PC-9 (cell line): ENCODE data around the gene TNK2. TPM values are rescaled to one million over a fixed set of nuclear protein-coding genes. Genes with fewer than 3 reads are reported as not detected.
"Not testable (repeated sequence)": the region's sequence is repeated elsewhere in the genome, so short reads cannot be mapped to it uniquely, and the experiment has no call there.

Experiments used
- BruUV-seq: library from RNA; stranded (reverse); fragments of 400-500 nt; replicated peaks from 2 replicates; lab custom pipeline; 2021; lab: Mats Ljungman, UMichigan
- CTCF ChIA-PET: fragments of 300-600 bp; sonication (Branson Sonifier 250); formaldehyde crosslinking; loops from one replicate; lab custom pipeline; 2022; ENCODE audit warnings: antibody characterized with exemption; lab: Charles Lee
- POLR2A ChIA-PET: fragments of 300-600 bp; sonication (Branson Sonifier 250); formaldehyde crosslinking; loops from one replicate; lab custom pipeline; 2022; ENCODE audit warnings: antibody characterized with exemption; ENCODE audit not compliant: unreplicated experiment; lab: Charles Lee
- DNase-seq, 2 experiments: peaks; one replicate each; pipeline versions ENCODE4 v3.0.0 to v3.0.0-alpha.2; 2015 to 2022; ENCODE audit warnings: mixed read lengths in 1 of 2
- H2AFZ ChIP-seq: fragments of 200-600 bp; sonication (generic); 2 replicates; pipeline ENCODE4 v1.8.1; 2017; ENCODE audit warnings: antibody characterized with exemption
- H3F3A ChIP-seq: fragments of 200-600 bp; sonication (generic); 2 replicates; pipeline ENCODE4 v1.8.1; 2017; ENCODE audit warnings: antibody characterized with exemption, mild to moderate bottlenecking, low read depth; ENCODE audit not compliant: insufficient read depth
- H3K27ac ChIP-seq: fragments of 200-600 bp; sonication (generic); 2 replicates; pipeline ENCODE4 v1.6.1; 2016; ENCODE audit warnings: mixed run types
- H3K27me3 ChIP-seq: fragments of 200-600 bp; sonication (generic); 2 replicates; pipeline ENCODE4 v1.6.1; 2016; ENCODE audit warnings: low read depth, mixed run types; ENCODE audit not compliant: insufficient read depth
- H3K36me3 ChIP-seq: fragments of 200-600 bp; sonication (generic); 2 replicates; pipeline ENCODE4 v1.6.1; 2016; ENCODE audit warnings: low read depth, mixed run types
- H3K4me1 ChIP-seq: fragments of 200-600 bp; sonication (generic); replicated peaks from 2 replicates; pipeline ENCODE4 v1.6.1; 2016; ENCODE audit warnings: mixed run types; ENCODE audit not compliant: insufficient read depth
- H3K4me2 ChIP-seq: fragments of 200-600 bp; sonication (generic); 2 replicates; pipeline ENCODE4 v1.6.1; 2017; ENCODE audit warnings: mixed run types
- H3K4me3 ChIP-seq: fragments of 200-600 bp; sonication (generic); 2 replicates; pipeline ENCODE4 v1.6.1; 2016; ENCODE audit warnings: mixed run types
- H3K79me2 ChIP-seq: fragments of 200-600 bp; sonication (generic); 2 replicates; pipeline ENCODE4 v1.6.1; 2017; ENCODE audit warnings: low read depth, mixed run types
- H3K9me2 ChIP-seq: fragments of 200-600 bp; sonication (generic); 2 replicates; pipeline ENCODE4 v1.8.1; 2017; ENCODE audit warnings: mild to moderate bottlenecking; ENCODE audit not compliant: insufficient read depth
- H3K9me3 ChIP-seq: fragments of 200-600 bp; sonication (generic); 2 replicates; pipeline ENCODE4 v1.8.1; 2016; ENCODE audit warnings: low read depth; ENCODE audit not compliant: insufficient read depth
- H4K20me1 ChIP-seq: fragments of 200-600 bp; sonication (generic); 2 replicates; pipeline ENCODE4 v1.8.1; 2017; ENCODE audit not compliant: insufficient read depth
- EZH2 ChIP-seq: fragments of 200-600 bp; sonication (generic); IDR thresholded peaks from 2 replicates; pipeline ENCODE4 v1.8.0; 2017; ENCODE audit warnings: antibody characterized with exemption, low read depth
- intact Hi-C: fragments of 100-400 bp; cut with micrococcal nuclease; formaldehyde crosslinking; loops from one replicate; pipeline ENCODE4 v1.10.0; 2022; ENCODE audit not compliant: unreplicated experiment
- total RNA-seq: library from RNA; stranded (reverse); gene quantifications from 2 replicates; pipeline ENCODE4 v1.2.3, GENCODE V29; 2021
- TF ChIP-seq, protein P1 (sequence below): fragments of 200-600 bp; sonication (generic); conservative IDR thresholded peaks from 2 replicates; pipeline ENCODE4 v1.6.1; 2017; ENCODE audit warnings: mixed run types, antibody characterized with exemption, mild to moderate bottlenecking, moderate library complexity

The TNK2 gene
- total RNA-seq, 1 experiment from 2014 or later = 118 TPM

DNA sequence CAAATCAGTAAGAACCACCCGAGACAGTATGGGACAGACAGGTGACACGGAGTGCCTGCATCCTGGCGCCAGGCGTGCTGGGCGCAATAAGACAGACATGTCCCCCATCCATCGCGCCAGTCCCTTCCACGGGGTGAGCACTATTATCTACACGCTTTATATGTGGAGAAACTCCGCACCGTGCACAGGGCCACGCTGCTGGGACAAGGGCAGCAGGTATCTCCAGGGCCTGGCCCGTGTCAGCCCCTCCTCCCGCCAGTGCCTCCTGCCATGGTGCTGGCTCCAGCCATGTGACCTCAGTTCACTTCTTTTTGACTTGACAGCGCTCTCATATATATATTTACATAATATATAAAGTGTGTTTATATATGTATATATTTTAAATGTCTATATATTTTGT lies 42.6 kb downstream of the TNK2 start:
- no peaks in the 10 kb centered on the region for H3K27me3 ChIP-seq
- no peaks in the 10 kb centered on the region for H3K9me2 ChIP-seq
- intact Hi-C loops = no loop called here
- no peak overlapping the region for H2AFZ ChIP-seq
- peaks cover 25% of the 10 kb centered on the region; the same call in 1 of the 2 replicates for H3F3A ChIP-seq
- no peaks in the 10 kb centered on the region for H3K9me3 ChIP-seq
- no TSS peak for BruUV-seq
- H4K20me1 ChIP-seq = no peaks in the 10 kb centered on the region
- peaks cover 21% of the 10 kb centered on the region; the same call in 1 of the 2 replicates for H3K36me3 ChIP-seq
- DNase-seq = no peak
- H3K4me1 ChIP-seq = peaks cover 31% of the 10 kb centered on the region
- H3K27ac ChIP-seq = no peak overlapping the region
- H3K79me2 ChIP-seq = peaks cover 9% of the 10 kb centered on the region
- no peak overlapping the region for H3K4me2 ChIP-seq
- H3K4me3 ChIP-seq = no peak overlapping the region
- POLR2A ChIA-PET = no interaction called here
- TF ChIP-seq, protein P1, sequence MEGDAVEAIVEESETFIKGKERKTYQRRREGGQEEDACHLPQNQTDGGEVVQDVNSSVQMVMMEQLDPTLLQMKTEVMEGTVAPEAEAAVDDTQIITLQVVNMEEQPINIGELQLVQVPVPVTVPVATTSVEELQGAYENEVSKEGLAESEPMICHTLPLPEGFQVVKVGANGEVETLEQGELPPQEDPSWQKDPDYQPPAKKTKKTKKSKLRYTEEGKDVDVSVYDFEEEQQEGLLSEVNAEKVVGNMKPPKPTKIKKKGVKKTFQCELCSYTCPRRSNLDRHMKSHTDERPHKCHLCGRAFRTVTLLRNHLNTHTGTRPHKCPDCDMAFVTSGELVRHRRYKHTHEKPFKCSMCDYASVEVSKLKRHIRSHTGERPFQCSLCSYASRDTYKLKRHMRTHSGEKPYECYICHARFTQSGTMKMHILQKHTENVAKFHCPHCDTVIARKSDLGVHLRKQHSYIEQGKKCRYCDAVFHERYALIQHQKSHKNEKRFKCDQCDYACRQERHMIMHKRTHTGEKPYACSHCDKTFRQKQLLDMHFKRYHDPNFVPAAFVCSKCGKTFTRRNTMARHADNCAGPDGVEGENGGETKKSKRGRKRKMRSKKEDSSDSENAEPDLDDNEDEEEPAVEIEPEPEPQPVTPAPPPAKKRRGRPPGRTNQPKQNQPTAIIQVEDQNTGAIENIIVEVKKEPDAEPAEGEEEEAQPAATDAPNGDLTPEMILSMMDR = no peak
- TF ChIP-seq EZH2 = no peak
- CTCF ChIA-PET = no interaction called here

DNA sequence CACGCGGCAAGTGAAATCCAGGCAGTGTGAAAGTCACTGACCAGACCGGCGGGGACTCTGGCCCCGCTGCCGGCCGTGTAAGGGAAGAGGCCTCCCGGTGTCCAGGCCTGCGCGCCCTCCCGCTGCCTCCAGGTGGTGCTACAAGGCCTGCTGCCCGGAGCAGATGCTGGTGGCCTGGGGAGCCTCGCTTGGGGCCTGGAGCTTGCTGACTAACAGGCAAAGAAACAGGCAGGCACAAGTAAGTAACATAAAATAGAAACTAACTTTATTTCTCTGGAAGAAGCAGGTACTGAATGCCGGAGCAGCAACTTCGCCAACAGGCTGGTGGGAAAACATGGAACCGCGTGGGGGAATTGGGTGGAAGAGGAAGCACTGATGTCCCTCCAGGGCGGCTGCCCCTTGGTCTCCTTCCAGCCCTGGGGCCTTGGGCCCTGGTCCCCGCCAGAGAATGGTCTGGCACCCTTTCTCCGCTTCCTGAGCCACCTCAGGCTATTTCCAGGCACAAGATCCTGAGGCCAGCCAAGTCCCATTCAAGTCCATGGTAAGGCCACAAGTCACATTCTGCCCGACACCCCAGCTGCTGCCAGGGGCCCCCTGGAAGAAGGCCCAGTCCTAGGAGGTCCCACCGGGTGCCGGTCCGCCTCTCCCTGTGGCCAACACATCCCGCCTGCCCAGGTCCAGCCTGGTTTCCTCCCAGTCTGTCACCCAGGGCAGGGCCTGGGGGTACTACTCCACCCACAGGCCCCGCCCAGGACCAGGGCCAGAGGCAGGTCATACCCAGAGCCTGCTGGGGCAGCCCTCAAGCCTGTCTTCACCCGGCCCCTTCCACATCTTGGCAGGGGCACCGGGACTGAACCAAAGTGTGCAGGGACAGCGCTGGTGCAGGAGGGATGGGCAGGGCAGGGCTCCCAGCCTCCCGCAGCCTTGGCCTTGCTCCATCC lies 45.0 kb downstream of the TNK2 start:
- no peak for TF ChIP-seq EZH2
- TF ChIP-seq, protein P1 = peak; percentile 95
- intact Hi-C loops = loop anchor here (1.0 to 2.0 kb wide), 3 partner anchors 31 to 655 kb away; no protein-coding TSS in a partner anchor
- TSS peak; percentile 10 for BruUV-seq
- H3K9me2 ChIP-seq = no peaks in the 10 kb centered on the region
- peaks cover 18% of the 10 kb centered on the region for H3K4me1 ChIP-seq
- POLR2A ChIA-PET = no interaction called here
- peak; percentile 78 to 95 for DNase-seq
- no peaks in the 10 kb centered on the region for H3K79me2 ChIP-seq
- no peaks in the 10 kb centered on the region for H3K27me3 ChIP-seq
- H3K4me3 ChIP-seq = no peak overlapping the region
- H3K9me3 ChIP-seq = no peaks in the 10 kb centered on the region
- H2AFZ ChIP-seq = no peak overlapping the region
- CTCF ChIA-PET = interaction anchor here (0.6 to 1.0 kb wide), 6 partner anchors 13 to 51 kb away, joined by 3 to 18 read pairs (median 4); no protein-coding TSS in a partner anchor
- peak overlapping the region; percentile 23; the same call in 1 of the 2 replicates for H3K27ac ChIP-seq
- H3K4me2 ChIP-seq = peak overlapping the region; percentile 14; the same call in 1 of the 2 replicates
- peaks cover 6% of the 10 kb centered on the region; the same call in 1 of the 2 replicates for H3K36me3 ChIP-seq
- H3F3A ChIP-seq = peaks cover 25% of the 10 kb centered on the region; the same call in 1 of the 2 replicates
- H4K20me1 ChIP-seq = no peaks in the 10 kb centered on the region

DNA sequence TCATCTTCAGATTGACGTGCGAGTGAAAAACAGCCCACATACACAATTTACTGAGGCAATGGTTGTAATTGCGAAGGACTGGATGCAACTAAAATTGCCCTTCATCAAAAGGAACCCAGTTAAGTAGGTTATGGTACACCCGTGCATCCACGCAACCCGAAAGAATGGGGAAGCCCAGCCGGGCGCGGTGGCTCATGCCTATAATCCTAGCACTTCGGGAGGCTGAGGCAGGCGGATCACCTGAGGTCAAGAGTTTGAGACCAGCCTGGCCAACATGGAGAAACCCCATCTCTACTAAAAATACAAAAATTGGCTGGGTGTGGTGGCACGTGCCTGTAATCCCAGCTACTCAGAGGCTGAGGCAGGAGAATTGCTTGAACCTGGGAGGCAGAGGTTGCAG lies 46.0 kb downstream of the TNK2 start:
- not testable (repeated sequence) for DNase-seq
- POLR2A ChIA-PET = interaction anchor here (0.6 kb wide), 1 partner anchor 52 kb away, joined by 4 read pairs; no protein-coding TSS in a partner anchor

More for the DNA sequence above, 46.0 kb downstream of the TNK2 start:
- not testable (repeated sequence) for H4K20me1 ChIP-seq, H3K4me2 ChIP-seq, H3K9me2 ChIP-seq, H3K79me2 ChIP-seq, BruUV-seq, H2AFZ ChIP-seq, H3K4me3 ChIP-seq, H3K27me3 ChIP-seq, H3K36me3 ChIP-seq, H3K9me3 ChIP-seq, H3K27ac ChIP-seq
- intact Hi-C loops = loop anchor here (2.0 kb wide), 1 partner anchor 656 kb away; no protein-coding TSS in a partner anchor
- CTCF ChIA-PET = interaction anchor here (0.6 to 2.1 kb wide), 3 partner anchors 33 to 45 kb away, joined by 4 to 20 read pairs (median 10); no protein-coding TSS in a partner anchor
- Histone ChIP-seq H3K4me1 (peaks cover 18% of the 10 kb centered on the region), H3F3A (peaks cover 25% of the 10 kb centered on the region; the same call in 1 of the 2 replicates)
